DLD1 (cell line): ENCODE measurements around the gene SIAE.

Source experiments
- in situ Hi-C: cut with HindIII; loops from 2 replicates; pipeline ENCODE4 v1.10.0; 2017; ENCODE audit warnings: low sequenced_read_pairs

Gene SIAE

DNA sequence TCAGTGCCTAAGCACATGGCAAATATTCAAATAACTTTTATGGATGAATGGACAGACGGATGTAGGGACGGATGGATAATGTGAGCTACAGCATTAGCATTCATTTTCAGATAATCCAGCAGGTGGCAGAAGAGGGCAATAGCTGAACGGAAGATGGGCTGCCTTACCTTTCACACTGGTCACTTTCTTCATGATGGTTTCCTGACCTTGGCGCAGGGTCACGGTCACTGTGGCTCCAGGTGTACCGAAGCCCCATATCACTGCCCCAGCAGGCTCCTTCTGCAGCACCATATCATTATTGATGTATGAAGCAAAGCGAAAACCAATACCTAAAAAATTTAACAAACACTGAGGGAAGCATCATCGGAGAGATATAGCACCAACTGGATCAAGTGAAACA lies 4.3 kb downstream of the SIAE start:
- in situ Hi-C loops = loop anchor here (10.0 kb wide), 1 partner anchor 166 kb away; no protein-coding TSS in a partner anchor

DNA sequence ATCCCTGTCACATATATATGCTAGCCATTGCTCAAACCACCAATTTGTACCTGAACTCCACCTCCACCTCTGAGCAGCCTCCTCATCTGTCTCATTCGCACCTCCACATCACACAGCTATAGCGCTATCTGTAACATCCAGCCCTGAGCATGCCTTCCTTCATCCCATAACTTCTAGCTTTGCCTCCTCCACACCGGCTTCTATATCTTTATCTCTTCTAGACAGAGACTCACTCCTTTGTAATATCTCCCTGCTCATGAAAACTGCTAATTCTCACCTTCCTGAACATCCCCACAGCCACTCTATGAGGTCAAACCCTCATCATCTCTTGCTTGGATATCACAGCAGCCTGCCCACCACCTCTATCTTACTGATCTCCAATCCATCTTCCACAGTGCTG lies 5.9 kb downstream of the SIAE start:
- in situ Hi-C loops = loop anchor here (10.0 kb wide), 1 partner anchor 167 kb away; no protein-coding TSS in a partner anchor

DNA sequence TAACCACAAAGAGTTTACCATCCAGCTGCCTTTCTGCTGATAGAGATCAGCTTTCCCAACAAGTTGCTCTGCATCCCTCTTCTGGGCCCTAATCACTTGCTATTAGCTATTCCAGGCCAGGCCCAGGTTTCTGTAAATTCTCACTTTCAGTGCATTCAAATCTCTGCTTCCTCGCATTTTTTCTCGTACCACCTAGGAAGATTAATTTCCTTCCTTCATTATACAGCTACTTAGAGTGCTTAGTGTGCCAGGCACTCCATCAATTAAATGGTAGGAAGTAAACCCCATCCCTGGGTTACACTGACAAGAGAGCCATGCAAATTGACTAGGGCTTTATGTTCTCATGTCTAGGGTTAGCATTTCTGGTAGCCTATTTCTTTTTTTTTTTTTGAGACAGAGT lies 9.7 kb downstream of the SIAE start:
- in situ Hi-C loops = loop anchor here (5.0 to 10.0 kb wide), 2 partner anchors 43 to 171 kb away; no protein-coding TSS in a partner anchor

- in situ Hi-C loops = loop anchor here (5.0 to 10.0 kb wide), 2 partner anchors 45 to 173 kb away; no protein-coding TSS in a partner anchor
Observed at GRCh38 chr11:124662106-124662505, 11.4 kb downstream of the SIAE start.

DNA sequence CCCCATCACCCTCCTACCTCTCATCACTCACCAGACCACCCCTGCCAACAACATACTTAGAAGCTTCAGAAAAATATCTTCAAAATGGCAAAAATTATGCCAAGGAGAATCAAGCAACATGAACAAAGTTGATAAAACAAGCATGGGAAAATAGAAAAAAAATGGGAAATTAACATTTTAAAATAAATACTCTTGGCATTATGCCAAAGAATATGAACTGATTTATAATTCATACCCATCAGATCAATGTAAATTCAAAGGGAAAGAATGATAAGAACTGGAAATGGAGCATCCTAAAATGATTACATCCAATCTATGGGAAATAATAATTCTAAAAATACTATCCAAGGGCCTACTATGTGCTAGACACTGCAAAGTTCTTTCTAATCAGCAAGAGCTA lies 12.0 kb downstream of the SIAE start:
- in situ Hi-C loops = loop anchor here (5.0 to 10.0 kb wide), 2 partner anchors 46 to 173 kb away; no protein-coding TSS in a partner anchor

- in situ Hi-C loops = no loop called here
Observed at GRCh38 chr11:124658986-124659385, 14.6 kb downstream of the SIAE start.

GRCh38 chr11:124658501-124658900 lies 15.0 kb downstream of the SIAE start:
- in situ Hi-C loops = no loop called here

DNA sequence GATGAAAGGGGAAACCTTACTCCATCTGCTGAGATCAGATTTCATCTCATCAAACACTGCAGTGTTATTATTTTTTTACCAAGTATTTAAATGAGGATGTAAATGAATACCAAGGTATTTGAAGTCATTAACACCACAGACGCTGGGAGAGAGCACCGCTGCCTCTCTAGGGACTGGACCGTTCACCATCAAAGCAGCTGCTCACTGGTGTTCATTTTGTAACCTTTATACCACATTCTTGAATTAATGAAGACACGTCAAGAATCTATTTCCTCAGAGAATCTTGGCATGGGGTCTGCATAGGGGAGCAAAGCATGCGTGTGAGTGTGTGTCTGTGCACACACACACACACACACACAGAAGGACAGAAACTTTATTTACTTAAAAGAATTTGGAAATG lies 15.6 kb downstream of the SIAE start:
- in situ Hi-C loops = no loop called here

DNA sequence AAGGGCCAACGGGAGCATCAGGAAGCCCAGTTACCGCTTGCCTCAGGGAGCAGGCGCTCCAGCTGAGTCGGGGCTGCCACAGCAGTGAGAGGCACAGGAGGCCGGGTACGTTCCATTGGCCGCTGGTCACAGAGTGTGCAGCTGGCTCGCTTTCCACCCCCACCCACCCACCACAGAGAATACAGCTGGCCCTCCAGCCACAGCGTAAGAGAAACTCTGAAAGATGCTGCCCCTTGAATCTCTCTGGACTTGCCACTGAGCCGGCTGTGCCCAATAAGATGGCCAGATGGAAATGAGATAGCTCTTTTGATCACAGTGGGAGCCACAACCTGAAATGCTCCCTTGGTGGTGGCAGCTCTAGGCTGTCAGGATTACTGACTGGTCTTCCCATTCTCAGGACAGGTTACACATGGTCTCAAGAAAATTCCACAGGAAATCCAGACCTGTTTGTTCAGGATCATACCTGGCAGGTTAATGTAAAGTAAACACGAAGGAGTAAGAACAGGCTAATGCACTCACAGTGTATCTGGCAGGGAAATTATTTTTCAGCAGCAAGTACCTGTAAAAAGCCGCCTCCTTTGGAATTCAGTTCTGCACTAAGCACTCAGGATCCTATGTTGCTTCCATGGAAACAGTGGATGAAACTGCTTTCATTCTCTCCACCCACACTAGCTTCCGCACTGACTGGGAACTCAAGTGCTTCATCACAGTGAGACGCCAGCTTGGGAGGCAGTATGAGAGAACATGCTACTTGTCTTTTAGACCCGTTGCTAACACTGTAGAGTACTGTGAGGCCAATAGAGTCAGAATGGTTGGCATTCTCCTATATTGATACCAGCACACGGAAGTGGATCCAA lies 16.5 kb downstream of the SIAE start:
- in situ Hi-C loops = no loop called here

- in situ Hi-C loops = no loop called here
Observed at GRCh38 chr11:124648610-124649009, 24.9 kb downstream of the SIAE start.

DNA sequence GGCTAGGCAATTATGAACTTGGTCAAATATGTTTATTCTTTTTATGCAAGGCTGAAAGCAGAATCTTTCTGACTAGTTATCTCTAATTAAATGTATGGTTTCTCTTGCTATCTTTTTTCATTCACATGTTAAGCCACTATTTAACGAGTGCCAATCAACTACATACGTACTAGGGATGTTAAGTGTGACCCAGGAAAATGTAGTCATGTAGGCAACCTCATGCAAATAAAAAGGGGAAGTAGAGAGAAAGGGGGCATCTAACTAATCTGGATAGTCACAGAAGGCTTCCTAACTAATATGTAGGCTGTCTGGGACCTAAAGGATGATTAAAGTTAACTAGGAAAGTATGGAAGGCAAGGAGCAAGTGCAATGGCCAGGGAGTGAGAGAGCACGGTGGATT lies 27.4 kb downstream of the SIAE start:
- in situ Hi-C loops = no loop called here

DNA sequence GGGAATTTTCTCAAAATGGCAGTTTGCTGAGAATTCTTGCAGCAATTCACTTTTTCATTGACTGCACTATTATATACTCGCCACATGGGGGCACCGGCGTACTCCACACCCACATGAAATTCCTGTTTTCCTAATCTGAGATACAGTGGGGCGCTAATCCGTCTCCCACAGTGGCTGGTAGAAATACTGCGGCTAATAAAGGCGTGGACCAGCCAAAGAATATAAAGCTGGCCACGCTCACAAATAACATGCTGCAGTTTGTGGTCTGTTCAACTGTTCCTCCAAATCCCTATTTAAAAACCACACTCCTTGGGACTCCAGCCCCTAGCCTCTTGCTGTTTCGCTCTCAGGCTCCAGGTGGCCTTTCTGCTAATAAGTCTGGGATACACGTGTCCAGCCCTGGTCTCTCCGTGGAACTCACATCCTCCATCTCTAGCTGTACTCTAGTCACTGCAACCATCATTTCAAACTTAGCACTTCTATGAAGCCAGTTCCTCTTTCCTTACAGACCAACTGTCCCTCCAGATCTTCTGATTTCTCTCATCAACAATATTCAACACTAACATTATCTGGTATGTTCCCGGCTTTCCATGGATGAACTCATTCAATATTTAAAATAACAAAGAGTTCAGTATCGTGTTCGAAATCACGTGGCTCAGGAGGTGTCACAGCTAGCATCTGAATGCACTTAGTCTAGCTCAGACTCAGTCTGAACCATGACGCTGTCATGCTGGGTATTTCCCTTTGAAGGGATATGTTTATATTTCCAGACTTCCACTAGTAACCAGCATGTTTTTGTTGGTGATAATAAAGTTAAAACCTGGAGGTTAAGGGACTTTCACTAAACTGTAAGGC lies 28.9 kb downstream of the SIAE start:
- in situ Hi-C loops = no loop called here

- in situ Hi-C loops = no loop called here
Observed at GRCh38 chr11:124643605-124644425, 29.7 kb downstream of the SIAE start.

- in situ Hi-C loops = no loop called here
Observed at GRCh38 chr11:124643042-124643604, 30.4 kb downstream of the SIAE start.

- in situ Hi-C loops = no loop called here
Observed at GRCh38 chr11:124642628-124643027, 30.9 kb downstream of the SIAE start.

DNA sequence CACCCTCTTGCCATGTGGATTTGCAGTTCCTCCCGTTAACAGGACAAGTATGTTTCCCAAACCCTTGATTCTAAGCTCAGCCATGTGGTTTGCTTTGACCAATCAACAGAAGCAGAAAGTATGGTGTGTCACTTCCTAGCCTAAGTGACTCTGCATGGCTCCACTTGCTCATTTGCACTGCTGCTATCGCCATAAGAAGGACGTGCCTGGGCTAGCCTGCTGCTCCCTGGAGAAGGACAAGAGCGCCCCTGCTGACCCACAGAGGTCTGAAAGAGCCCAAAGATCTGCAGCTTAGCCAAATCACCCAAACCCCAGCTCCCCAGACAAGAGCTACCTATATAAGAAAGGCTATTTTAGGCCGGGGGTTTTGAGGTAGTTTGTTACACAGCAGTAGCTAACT lies 32.9 kb downstream of the SIAE start:
- in situ Hi-C loops = no loop called here

GRCh38 chr11:124639186-124639585 lies 34.4 kb downstream of the SIAE start:
- in situ Hi-C loops = no loop called here

DNA sequence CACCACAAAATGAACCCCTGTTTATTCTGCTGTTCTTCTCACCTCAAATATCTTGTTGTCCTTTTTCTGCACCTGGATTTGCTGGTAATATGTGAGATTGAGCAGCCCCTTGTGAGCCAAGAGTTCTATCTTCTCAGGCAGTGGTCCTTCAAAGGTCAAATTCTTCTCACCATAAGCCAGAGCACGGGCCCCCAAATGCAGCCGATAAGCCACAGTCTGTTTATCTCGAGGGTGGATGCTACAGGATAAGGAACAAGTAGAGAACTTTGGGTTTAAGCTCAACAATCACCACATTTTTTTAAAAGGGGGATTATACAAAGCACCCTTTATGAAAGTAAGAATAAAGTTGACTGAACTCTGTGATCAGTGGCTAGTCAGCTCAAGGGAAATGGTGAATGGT lies 35.0 kb downstream of the SIAE start:
- in situ Hi-C loops = no loop called here

DNA sequence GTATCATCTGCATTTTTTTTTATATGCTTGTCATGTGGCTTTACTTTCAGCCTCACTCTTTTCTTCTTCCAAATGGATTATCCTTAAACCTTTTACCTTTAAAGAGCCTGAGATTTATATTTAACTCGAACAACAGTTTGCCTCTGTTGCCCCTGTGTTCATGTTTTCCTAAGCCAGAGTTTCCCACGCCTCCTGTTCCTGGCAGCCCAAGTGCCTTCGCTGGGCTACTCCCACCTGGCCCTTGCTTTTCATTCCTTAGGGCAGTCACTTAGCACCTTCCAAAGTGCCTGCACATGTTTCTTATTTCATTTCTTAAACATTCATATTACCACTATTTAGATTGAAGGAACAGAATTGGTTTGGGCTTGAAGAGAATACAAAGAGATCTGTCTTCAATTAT lies 37.6 kb downstream of the SIAE start:
- in situ Hi-C loops = no loop called here

- in situ Hi-C loops = no loop called here
Observed at GRCh38 chr11:124633355-124633754, 40.2 kb downstream of the SIAE start.
